ENCODE data around the gene EHD3. TPM values are rescaled to one million over a fixed set of nuclear protein-coding genes. Genes with fewer than 3 reads are reported as not detected.

EHD3 gene
- total RNA-seq, 1 donor from 2014 or later = 8.0 TPM

- H3K4me1 Mint-ChIP-seq (ENCODE audit: unreplicated experiment) = no peaks in the 10 kb centered on the region
- TF ChIP-seq, protein P1, sequence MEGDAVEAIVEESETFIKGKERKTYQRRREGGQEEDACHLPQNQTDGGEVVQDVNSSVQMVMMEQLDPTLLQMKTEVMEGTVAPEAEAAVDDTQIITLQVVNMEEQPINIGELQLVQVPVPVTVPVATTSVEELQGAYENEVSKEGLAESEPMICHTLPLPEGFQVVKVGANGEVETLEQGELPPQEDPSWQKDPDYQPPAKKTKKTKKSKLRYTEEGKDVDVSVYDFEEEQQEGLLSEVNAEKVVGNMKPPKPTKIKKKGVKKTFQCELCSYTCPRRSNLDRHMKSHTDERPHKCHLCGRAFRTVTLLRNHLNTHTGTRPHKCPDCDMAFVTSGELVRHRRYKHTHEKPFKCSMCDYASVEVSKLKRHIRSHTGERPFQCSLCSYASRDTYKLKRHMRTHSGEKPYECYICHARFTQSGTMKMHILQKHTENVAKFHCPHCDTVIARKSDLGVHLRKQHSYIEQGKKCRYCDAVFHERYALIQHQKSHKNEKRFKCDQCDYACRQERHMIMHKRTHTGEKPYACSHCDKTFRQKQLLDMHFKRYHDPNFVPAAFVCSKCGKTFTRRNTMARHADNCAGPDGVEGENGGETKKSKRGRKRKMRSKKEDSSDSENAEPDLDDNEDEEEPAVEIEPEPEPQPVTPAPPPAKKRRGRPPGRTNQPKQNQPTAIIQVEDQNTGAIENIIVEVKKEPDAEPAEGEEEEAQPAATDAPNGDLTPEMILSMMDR (IDR thresholded peaks at IDR 0.05; ENCODE audit: unreplicated experiment) = no peak
- no peaks in the 10 kb centered on the region for H3K9me3 Mint-ChIP-seq (ENCODE audit: unreplicated experiment)
- no peak overlapping the region for H3K4me3 Mint-ChIP-seq (ENCODE audit: unreplicated experiment)
- no peaks in the 10 kb centered on the region for H3K27me3 Mint-ChIP-seq (ENCODE audit: unreplicated experiment)
- H3K27ac Mint-ChIP-seq (ENCODE audit: unreplicated experiment) = no peak overlapping the region
- peaks cover 9% of the 10 kb centered on the region for H3K36me3 Mint-ChIP-seq (ENCODE audit: low read depth, unreplicated experiment)
- DNase-seq (ENCODE audit: low spot score) = no peak
These were observed 29.8 kb downstream of the EHD3 start for GRCh38 chr2:31263636-31264190.

DNA sequence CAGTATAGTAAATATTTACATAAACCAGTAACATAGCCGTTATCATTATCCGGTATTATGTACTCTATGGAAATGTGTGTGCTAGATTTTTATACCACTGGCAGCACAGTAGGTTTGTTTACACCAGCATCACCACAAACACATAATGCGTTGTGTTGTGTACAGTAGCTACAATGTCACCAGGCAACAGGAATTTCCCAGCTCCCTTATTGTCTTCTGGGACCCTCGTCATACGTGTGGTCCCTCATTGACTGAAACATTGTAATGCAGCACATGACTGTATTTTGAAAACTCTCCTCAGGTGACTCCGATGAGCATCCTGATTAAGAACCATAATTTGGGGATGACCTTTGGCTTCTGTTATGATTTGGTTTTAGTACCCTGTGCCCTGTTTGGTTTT, 31.3 kb downstream of the EHD3 start:
- Mint-ChIP-seq H3K4me3 (ENCODE audit: unreplicated experiment) (no peak overlapping the region), H3K4me1 (ENCODE audit: unreplicated experiment) (peaks cover 9% of the 10 kb centered on the region), H3K27ac (ENCODE audit: unreplicated experiment) (no peak overlapping the region), H3K9me3 (ENCODE audit: unreplicated experiment) (no peaks in the 10 kb centered on the region), H3K27me3 (ENCODE audit: unreplicated experiment) (no peaks in the 10 kb centered on the region), H3K36me3 (ENCODE audit: low read depth, unreplicated experiment) (peaks cover 9% of the 10 kb centered on the region)
- no peak for DNase-seq (ENCODE audit: low spot score)
- TF ChIP-seq, protein P1 (IDR thresholded peaks at IDR 0.05; ENCODE audit: unreplicated experiment) = no peak

- TF ChIP-seq, protein P1 (IDR thresholded peaks at IDR 0.05; ENCODE audit: unreplicated experiment) = no peak
- Mint-ChIP-seq H3K27ac (ENCODE audit: unreplicated experiment) (no peak overlapping the region), H3K9me3 (ENCODE audit: unreplicated experiment) (no peaks in the 10 kb centered on the region), H3K4me1 (ENCODE audit: unreplicated experiment) (peaks cover 9% of the 10 kb centered on the region), H3K4me3 (ENCODE audit: unreplicated experiment) (no peak overlapping the region), H3K27me3 (ENCODE audit: unreplicated experiment) (no peaks in the 10 kb centered on the region), H3K36me3 (ENCODE audit: low read depth, unreplicated experiment) (peaks cover 6% of the 10 kb centered on the region)
- DNase-seq (ENCODE audit: low spot score) = no peak
These were observed 32.9 kb downstream of the EHD3 start for GRCh38 chr2:31266804-31267203.

DNA sequence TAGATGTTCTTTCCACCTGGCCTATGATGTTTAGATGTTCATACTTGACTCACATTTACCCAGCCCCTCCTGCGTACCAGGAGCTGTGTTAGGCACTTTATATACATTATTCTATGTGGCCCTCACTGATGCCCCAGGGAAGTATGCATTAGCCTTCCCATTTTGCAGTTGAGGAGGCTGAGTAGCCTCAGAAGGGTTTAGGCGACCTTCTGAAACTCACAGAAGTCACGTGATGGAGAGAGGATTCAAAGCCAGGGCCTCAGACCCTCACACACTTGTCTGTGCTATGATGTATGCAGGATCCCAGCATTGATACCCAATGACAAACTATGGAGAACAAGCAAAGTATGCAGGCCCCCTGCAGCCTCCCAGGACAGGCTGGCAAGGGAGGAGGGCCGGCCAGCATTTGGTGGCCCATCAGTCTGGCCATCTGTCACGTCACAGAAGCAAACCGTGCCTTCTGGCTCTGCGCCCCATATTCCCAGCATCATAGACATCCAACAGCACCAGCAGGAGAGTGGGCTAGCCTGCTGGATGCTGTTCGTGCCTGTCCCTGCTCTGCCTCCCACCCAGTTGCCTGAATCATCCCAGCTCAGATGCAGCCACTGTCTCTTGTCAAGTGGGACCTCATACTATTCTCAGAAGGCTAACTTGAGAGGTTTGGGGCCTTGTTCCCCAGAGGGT, 33.6 kb downstream of the EHD3 start:
- H3K27ac Mint-ChIP-seq (ENCODE audit: unreplicated experiment) = no peak overlapping the region
- no peaks in the 10 kb centered on the region for H3K27me3 Mint-ChIP-seq (ENCODE audit: unreplicated experiment)
- H3K4me3 Mint-ChIP-seq (ENCODE audit: unreplicated experiment) = no peak overlapping the region
- no peaks in the 10 kb centered on the region for H3K9me3 Mint-ChIP-seq (ENCODE audit: unreplicated experiment)
- TF ChIP-seq, protein P1 (IDR thresholded peaks at IDR 0.05; ENCODE audit: unreplicated experiment) = no peak
- H3K4me1 Mint-ChIP-seq (ENCODE audit: unreplicated experiment) = peaks cover 9% of the 10 kb centered on the region
- DNase-seq (ENCODE audit: low spot score) = no peak
- peaks cover 6% of the 10 kb centered on the region for H3K36me3 Mint-ChIP-seq (ENCODE audit: low read depth, unreplicated experiment)

DNA sequence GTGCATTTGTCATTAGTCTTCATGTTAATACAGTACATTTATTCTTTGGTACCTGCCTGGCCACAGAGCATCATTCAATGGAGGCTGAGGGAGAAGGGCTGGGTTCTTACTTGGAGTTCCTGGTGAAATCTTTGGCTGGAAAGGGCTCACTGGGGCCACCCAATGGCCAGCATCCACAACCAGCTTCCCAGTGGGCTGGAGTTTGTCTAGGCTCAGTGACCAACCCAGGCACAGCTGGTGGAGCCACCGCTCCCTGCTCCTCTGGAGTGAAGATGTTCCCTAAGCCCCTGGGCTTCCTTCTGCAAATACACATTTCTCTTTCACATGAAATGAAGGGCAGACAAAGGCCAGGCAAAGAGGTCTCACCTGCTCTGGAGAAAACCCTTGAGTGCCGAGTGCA, 34.4 kb downstream of the EHD3 start:
- TF ChIP-seq, protein P1 (IDR thresholded peaks at IDR 0.05; ENCODE audit: unreplicated experiment) = no peak
- H3K9me3 Mint-ChIP-seq (ENCODE audit: unreplicated experiment) = no peaks in the 10 kb centered on the region
- H3K4me1 Mint-ChIP-seq (ENCODE audit: unreplicated experiment) = peaks cover 9% of the 10 kb centered on the region
- no peak overlapping the region for H3K4me3 Mint-ChIP-seq (ENCODE audit: unreplicated experiment)
- no peak for DNase-seq (ENCODE audit: low spot score)
- peaks cover 6% of the 10 kb centered on the region for H3K36me3 Mint-ChIP-seq (ENCODE audit: low read depth, unreplicated experiment)
- H3K27me3 Mint-ChIP-seq (ENCODE audit: unreplicated experiment) = no peaks in the 10 kb centered on the region
- no peak overlapping the region for H3K27ac Mint-ChIP-seq (ENCODE audit: unreplicated experiment)

Measured in endothelial cell (in vitro differentiated cells).